H1 (cell line): ENCODE results near the gene MIF. TPM values are rescaled to one million over a fixed set of nuclear protein-coding genes. Genes with fewer than 3 reads are reported as not detected.

Experiments used
- CTCF ChIA-PET: fragments of 300-600 bp; sonication (Branson Sonifier 250); formaldehyde crosslinking; loops from one replicate; lab custom pipeline; 2021; ENCODE audit not compliant: partially characterized antibody; lab: Charles Lee
- POLR2A ChIA-PET: fragments of 300-600 bp; sonication (Branson Sonifier 250); formaldehyde crosslinking; loops from one replicate; lab custom pipeline; 2021; ENCODE audit warnings: inconsistent platforms; ENCODE audit not compliant: partially characterized antibody; lab: Charles Lee
- DNase-seq, 2 experiments: peaks; one replicate each; pipeline versions ENCODE4 v3.0.0 to v3.0.0-alpha.2; 2010 to 2022; ENCODE audit warnings: low spot score in 2 of 2, low read depth in 1 of 2, mixed read lengths in 1 of 2
- FAIRE-seq: peaks from 2 replicates; lab custom pipeline; 2011; peaks lifted over from hg19 to GRCh38; lab: Jason Lieb, UNC
- H2AFZ ChIP-seq: 2 replicates; pipeline ENCODE4 v1.8.1; 2012; ENCODE audit warnings: low read length, inconsistent platforms
- H2AK5ac ChIP-seq: 2 replicates; pipeline ENCODE4 v1.6.1; 2013; ENCODE audit warnings: low read depth, low read length
- H2BK120ac ChIP-seq: replicated peaks from 2 replicates; pipeline ENCODE3; 2013; ENCODE audit warnings: low read depth, low read length, inconsistent platforms
- H2BK12ac ChIP-seq: 2 replicates; pipeline ENCODE4 v1.6.1; 2013; ENCODE audit warnings: low read depth, low read length
- H2BK15ac ChIP-seq: 2 replicates; pipeline ENCODE4 v1.6.1; 2013; ENCODE audit warnings: low read length
- H2BK20ac ChIP-seq: 2 replicates; pipeline ENCODE4 v1.6.1; 2013; ENCODE audit warnings: low read length
- H2BK5ac ChIP-seq: 2 replicates; pipeline ENCODE4 v1.6.1; 2013; ENCODE audit warnings: low read depth, low read length
- H3K14ac ChIP-seq: 2 replicates; pipeline ENCODE4 v1.6.1; 2013; ENCODE audit warnings: inconsistent platforms; ENCODE audit not compliant: insufficient read length
- H3K18ac ChIP-seq: 2 replicates; pipeline ENCODE4 v1.6.1; 2013; ENCODE audit warnings: low read length; ENCODE audit errors: extremely low read depth
- H3K23ac ChIP-seq: 2 replicates; pipeline ENCODE4 v1.6.1; 2013; ENCODE audit warnings: inconsistent platforms; ENCODE audit not compliant: insufficient read length
- H3K23me2 ChIP-seq: 2 replicates; pipeline ENCODE4 v1.6.1; 2013; ENCODE audit warnings: low read depth, low read length
- H3K27ac ChIP-seq: 2 replicates; pipeline ENCODE4 v1.6.1; 2011; ENCODE audit warnings: low read depth, low read length, inconsistent platforms
- H3K27me3 ChIP-seq, 4 experiments: replicated peaks in 1 of 4; 1 replicate in 1 of 4; 2 replicates in 3 of 4; pipeline versions ENCODE4 v1.6.1 to v1.8.1; 2011 to 2013; ENCODE audit warnings: low read length in 3 of 4, mild to moderate bottlenecking in 3 of 4, inconsistent platforms in 2 of 4, mixed read lengths in 2 of 4, moderate library complexity in 1 of 4; ENCODE audit not compliant: control insufficient read depth in 3 of 4, insufficient read depth in 3 of 4; ENCODE audit errors: extremely low read depth in 1 of 4
- H3K36me3 ChIP-seq, 4 experiments: 2 replicates each; pipeline versions ENCODE4 v1.6.1 to v1.8.1; 2011 to 2013; ENCODE audit warnings: mild to moderate bottlenecking in 4 of 4, low read length in 3 of 4, moderate library complexity in 2 of 4, control low read depth in 1 of 4, inconsistent platforms in 1 of 4; ENCODE audit not compliant: insufficient read depth in 4 of 4, control insufficient read depth in 2 of 4
- H3K4ac ChIP-seq: replicated peaks from 2 replicates; pipeline ENCODE3; 2013; ENCODE audit warnings: low read length, low read depth, mixed read lengths, inconsistent platforms; ENCODE audit not compliant: insufficient read length
- H3K4me1 ChIP-seq, 4 experiments: replicated peaks in 1 of 4; 1 replicate in 1 of 4; 2 replicates in 3 of 4; pipeline versions ENCODE4 v1.6.1 to v1.8.1; 2011 to 2013; ENCODE audit warnings: low read length in 3 of 4, inconsistent platforms in 2 of 4, mixed read lengths in 1 of 4; ENCODE audit not compliant: insufficient read depth in 4 of 4, control insufficient read depth in 3 of 4
- H3K4me2 ChIP-seq, 2 experiments: 2 replicates each; pipeline versions ENCODE4 v1.6.1 to v1.8.1; 2011 to 2013; ENCODE audit warnings: low read depth in 2 of 2, low read length in 2 of 2, control low read depth in 1 of 2, inconsistent platforms in 1 of 2, mild to moderate bottlenecking in 1 of 2; ENCODE audit not compliant: insufficient read depth in 1 of 2
- H3K4me3 ChIP-seq, 4 experiments: fragments of 200-600, 300-600 bp in 1 of 4; sonication (generic), shearing (Covaris generic), sonication (Bioruptor Twin) in 1 of 4; 2 replicates each; pipeline versions ENCODE4 v1.5.1 to v1.8.1; 2011 to 2016; ENCODE audit warnings: low read length in 4 of 4, low read depth in 3 of 4, control low read depth in 2 of 4, inconsistent platforms in 2 of 4, mild to moderate bottlenecking in 2 of 4, mixed read lengths in 1 of 4, moderate library complexity in 1 of 4; ENCODE audit not compliant: insufficient read depth in 2 of 4; ENCODE audit errors: extremely low read depth in 1 of 4
- H3K56ac ChIP-seq: replicated peaks from 2 replicates; pipeline ENCODE3; 2013; ENCODE audit warnings: low read depth, mild to moderate bottlenecking, mixed read lengths, low read length, inconsistent platforms; ENCODE audit not compliant: insufficient read length
- H3K79me1 ChIP-seq: 2 replicates; pipeline ENCODE4 v1.6.1; 2013; ENCODE audit warnings: low read depth, low read length, control low read depth
- H3K79me2 ChIP-seq, 2 experiments: 2 replicates each; pipeline versions ENCODE4 v1.6.1 to v1.8.1; 2012 to 2013; ENCODE audit warnings: low read length in 2 of 2, mild to moderate bottlenecking in 2 of 2, inconsistent platforms in 1 of 2; ENCODE audit not compliant: insufficient read depth in 2 of 2, control insufficient read depth in 1 of 2
- H3K9ac ChIP-seq, 4 experiments: replicated peaks in 1 of 4; 1 replicate in 1 of 4; 2 replicates in 3 of 4; pipeline versions ENCODE4 v1.6.1 to v1.8.1; 2011 to 2013; ENCODE audit warnings: low read depth in 3 of 4, low read length in 3 of 4, control low read depth in 2 of 4, mild to moderate bottlenecking in 2 of 4, moderate library complexity in 2 of 4, inconsistent platforms in 1 of 4; ENCODE audit errors: extremely low read depth in 1 of 4
- H3K9me3 ChIP-seq, 2 experiments: 2 replicates each; pipeline versions ENCODE4 v1.6.1 to v1.8.1; 2012 to 2013; ENCODE audit warnings: mild to moderate bottlenecking in 2 of 2, moderate library complexity in 2 of 2, control low read depth in 1 of 2, inconsistent platforms in 1 of 2, low read depth in 1 of 2, low read length in 1 of 2, mixed read lengths in 1 of 2; ENCODE audit not compliant: insufficient read depth in 2 of 2
- H4K20me1 ChIP-seq, 2 experiments: replicated peaks in 1 of 2; 2 replicates each; pipeline versions ENCODE3 to v1.8.1; 2011 to 2013; ENCODE audit warnings: inconsistent platforms in 2 of 2, low read length in 2 of 2, mild to moderate bottlenecking in 1 of 2; ENCODE audit not compliant: insufficient read depth in 2 of 2, control insufficient read depth in 1 of 2
- H4K5ac ChIP-seq: 2 replicates; pipeline ENCODE4 v1.6.1; 2013; ENCODE audit warnings: low read length, low read depth, mixed read lengths, inconsistent platforms; ENCODE audit not compliant: insufficient read length
- H4K8ac ChIP-seq: 2 replicates; pipeline ENCODE4 v1.8.0; 2013; ENCODE audit warnings: mild to moderate bottlenecking, moderate library complexity, low read length, inconsistent platforms; ENCODE audit not compliant: insufficient read depth; ENCODE audit errors: extremely low read depth
- H4K91ac ChIP-seq: replicated peaks from 2 replicates; pipeline ENCODE3; 2013; ENCODE audit warnings: low read length, mixed read lengths, inconsistent platforms; ENCODE audit not compliant: insufficient read length
- ATF3 ChIP-seq: IDR thresholded peaks from 2 replicates; pipeline ENCODE4 v1.6.1; 2011; ENCODE audit warnings: low read depth, mild to moderate bottlenecking, low read length; ENCODE audit not compliant: insufficient read depth
- BRCA1 ChIP-seq: IDR thresholded peaks from 2 replicates; pipeline ENCODE4 v1.6.1; 2012; ENCODE audit warnings: low read depth, low read length, improper control_type of control experiment
- CEBPB ChIP-seq: IDR thresholded peaks from 2 replicates; pipeline ENCODE4 v1.6.1; 2012; ENCODE audit warnings: low read depth, low read length
- CHD1 ChIP-seq: IDR thresholded peaks from 2 replicates; pipeline ENCODE4 v1.6.1; 2012; ENCODE audit warnings: low read depth, low read length, improper control_type of control experiment
- JUN ChIP-seq: IDR thresholded peaks from 2 replicates; pipeline ENCODE4 v1.6.1; 2011; ENCODE audit warnings: low read depth, mild to moderate bottlenecking, improper control_type of control experiment, low read length
- JUND ChIP-seq: IDR thresholded peaks from 2 replicates; pipeline ENCODE4 v1.6.1; 2011; ENCODE audit warnings: mild to moderate bottlenecking, improper control_type of control experiment, low read length
- NRF1 ChIP-seq: IDR thresholded peaks from 2 replicates; pipeline ENCODE4 v1.6.1; 2011; ENCODE audit warnings: mild to moderate bottlenecking, low read depth, low read length, improper control_type of control experiment
- YY1 ChIP-seq: IDR thresholded peaks from 2 replicates; pipeline ENCODE4 v1.6.1; 2011; ENCODE audit warnings: low read depth, mild to moderate bottlenecking, low read length
- WGBS, 2 experiments: shearing (Covaris generic) in 1 of 2; methylation state at CpG; one replicate each; pipeline versions ENCODE4 v1.1.6 to v1.1.7; 2013 to 2015; ENCODE audit warnings: low lambda C conversion rate in 2 of 2, mixed read lengths in 2 of 2, inconsistent platforms in 1 of 2, low coverage in 1 of 2, missing lambda C conversion rate in 1 of 2; ENCODE audit not compliant: insufficient replicate concordance in 2 of 2, insufficient coverage in 1 of 2, insufficient read length in 1 of 2; ENCODE audit errors: extremely low coverage in 1 of 2, missing lambda C conversion rate in 1 of 2; 5-methylcytosine and 5-hydroxymethylcytosine counted together
- polyA plus RNA-seq, 7 experiments: library from polyadenylated mRNA; depleted of rRNA in 3 of 7; stranded (reverse) in 5 of 7; unstranded in 2 of 7; fragments of >200 nt in 5 of 7; fragments of 200-250 nt in 2 of 7; gene quantifications; 1 replicate in 5 of 7; 2 replicates in 1 of 7; 4 replicates in 1 of 7; pipeline versions ENCODE4 v1.2.1 to v1.2.3, GENCODE V29; 2011 to 2013; ENCODE audit warnings: missing spikeins in 2 of 7, mixed read lengths in 2 of 7
- total RNA-seq: library from RNA; stranded (reverse); fragmentation: NEBNext Ultra II Directional; extraction: Animal tissue kit (Norgen Biotek cat#: 25700); gene quantifications from 2 replicates; pipeline ENCODE4 v1.2.1, GENCODE V29; 2021
- TF ChIP-seq, protein P1 (sequence below): IDR thresholded peaks from 2 replicates; pipeline ENCODE4 v1.6.1; 2011; ENCODE audit warnings: low read length, improper control_type of control experiment
- TF ChIP-seq, protein P2 (sequence below): IDR thresholded peaks from 2 replicates; pipeline ENCODE4 v1.6.1; 2012; ENCODE audit warnings: low read length, inconsistent platforms

Gene MIF
- total and polyA plus RNA-seq, 2 of the 8 experiments (the other 6 are each of a cell fraction or from before 2014, with no cell fraction given) = 1,082 to 1,870 TPM

DNA sequence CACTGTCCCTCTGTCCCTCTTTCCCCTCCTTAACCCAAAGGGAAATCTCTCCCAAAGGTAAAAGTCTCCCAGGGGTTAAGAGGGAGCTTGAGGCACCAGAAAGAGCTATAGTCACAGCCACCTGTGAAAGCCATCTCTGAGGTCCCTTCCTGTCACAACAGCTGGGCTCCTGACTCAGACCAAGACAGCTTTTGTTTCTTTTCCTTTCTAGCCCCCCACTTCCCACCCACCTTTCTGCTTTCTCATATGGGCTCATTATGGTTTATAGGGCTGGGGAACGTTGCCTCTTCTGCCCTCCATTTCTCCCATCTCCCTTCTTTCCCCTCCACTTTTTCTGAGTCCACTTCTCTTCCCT, 19.1 kb downstream of the MIF start:
- H3K4ac ChIP-seq = peak overlapping the region; percentile 23
- 0 out of 2 replicates have a peak overlapping the region, but pooled peaks have one; percentile 42 for H2BK12ac ChIP-seq
- H3K23me2 ChIP-seq = peaks cover 2% of the 10 kb centered on the region; the same call in 1 of the 2 replicates
- no peaks in the 10 kb centered on the region for H3K79me1 ChIP-seq
- H3K9ac ChIP-seq = peak overlapping the region; percentile 11 to 93 (median 57)
- H2AK5ac ChIP-seq = no peak overlapping the region
- WGBS, 2 experiments = 20% methylated on average over 1 of the region's 1 CpG; no CpG with 5 or more reads in 1 of the 2 experiments
- DNase-seq (no peak), FAIRE-seq (no peak)
- H3K23ac ChIP-seq = no peak overlapping the region
- H2BK120ac ChIP-seq = no peak overlapping the region
- H3K14ac ChIP-seq = no peak overlapping the region
- H3K18ac ChIP-seq = peak overlapping the region; percentile 86
- peaks cover 1 to 9% (median 6%) of the 10 kb centered on the region in 4 experiments for H3K4me1 ChIP-seq
- 0 out of 7 replicates have a peak, but pooled peaks cover 0 to 2% (median 0%) of the 10 kb centered on the region in 4 experiments for H3K27me3 ChIP-seq
- H3K4me3 ChIP-seq = peak overlapping the region; percentile 41 to 59 (median 56)
- no peaks in the 10 kb centered on the region for H3K79me2 ChIP-seq
- H2BK15ac ChIP-seq = no peak overlapping the region; the same call in 1 of the 2 replicates
- H4K8ac ChIP-seq = peak overlapping the region; percentile 84; the same call in 1 of the 2 replicates
- peak overlapping the region; percentile 73 to 84 for H3K4me2 ChIP-seq
- no peak overlapping the region for H2BK20ac ChIP-seq
- H2AFZ ChIP-seq = no peak overlapping the region
- H4K5ac ChIP-seq = peak overlapping the region; percentile 76
- peaks cover 0 to 6% of the 10 kb centered on the region in 2 experiments; a peak in 1 of 4 replicates for H3K9me3 ChIP-seq
- H4K20me1 ChIP-seq = no peaks in the 10 kb centered on the region
- H3K27ac ChIP-seq = peak overlapping the region; percentile 74
- POLR2A ChIA-PET = interaction anchor here (0.6 to 2.1 kb wide), 8 partner anchors 9 to 205 kb away, joined by 3 to 18 read pairs (median 6); partner anchors contain the start of gene MIF
- H4K91ac ChIP-seq = peak overlapping the region; percentile 50
- peak overlapping the region; percentile 36; the same call in 1 of the 2 replicates for H2BK5ac ChIP-seq
- H3K36me3 ChIP-seq = no peaks in the 10 kb centered on the region
- CTCF ChIA-PET = interaction anchor here (0.8 to 1.5 kb wide), 4 partner anchors 11 to 24 kb away, joined by 3 to 6 read pairs (median 4); partner anchors contain the start of gene MIF
- H3K56ac ChIP-seq = peak overlapping the region; percentile 51
- TF ChIP-seq, protein P1, sequence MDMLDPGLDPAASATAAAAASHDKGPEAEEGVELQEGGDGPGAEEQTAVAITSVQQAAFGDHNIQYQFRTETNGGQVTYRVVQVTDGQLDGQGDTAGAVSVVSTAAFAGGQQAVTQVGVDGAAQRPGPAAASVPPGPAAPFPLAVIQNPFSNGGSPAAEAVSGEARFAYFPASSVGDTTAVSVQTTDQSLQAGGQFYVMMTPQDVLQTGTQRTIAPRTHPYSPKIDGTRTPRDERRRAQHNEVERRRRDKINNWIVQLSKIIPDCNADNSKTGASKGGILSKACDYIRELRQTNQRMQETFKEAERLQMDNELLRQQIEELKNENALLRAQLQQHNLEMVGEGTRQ = no peak
- TF ChIP-seq NRF1 (no peak), BRCA1 (no peak), CHD1 (no peak), YY1 (no peak), ATF3 (no peak), JUND (no peak), CEBPB (no peak), JUN (no peak)
- TF ChIP-seq, protein P2, sequence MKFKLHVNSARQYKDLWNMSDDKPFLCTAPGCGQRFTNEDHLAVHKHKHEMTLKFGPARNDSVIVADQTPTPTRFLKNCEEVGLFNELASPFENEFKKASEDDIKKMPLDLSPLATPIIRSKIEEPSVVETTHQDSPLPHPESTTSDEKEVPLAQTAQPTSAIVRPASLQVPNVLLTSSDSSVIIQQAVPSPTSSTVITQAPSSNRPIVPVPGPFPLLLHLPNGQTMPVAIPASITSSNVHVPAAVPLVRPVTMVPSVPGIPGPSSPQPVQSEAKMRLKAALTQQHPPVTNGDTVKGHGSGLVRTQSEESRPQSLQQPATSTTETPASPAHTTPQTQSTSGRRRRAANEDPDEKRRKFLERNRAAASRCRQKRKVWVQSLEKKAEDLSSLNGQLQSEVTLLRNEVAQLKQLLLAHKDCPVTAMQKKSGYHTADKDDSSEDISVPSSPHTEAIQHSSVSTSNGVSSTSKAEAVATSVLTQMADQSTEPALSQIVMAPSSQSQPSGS = no peak
